NB4 (cell line): ENCODE data around the gene ABLIM2.

ENCODE experiments used
- DNase-seq: peaks from one replicate; pipeline ENCODE4 v3.0.0; 2010; ENCODE audit warnings: low read depth
- H3K4me3 ChIP-seq: one replicate; pipeline ENCODE4 v1.5.1; 2011; ENCODE audit warnings: mild to moderate bottlenecking, low read depth, low read length, moderate library complexity
- CTCF ChIP-seq: IDR thresholded peaks from one replicate; pipeline ENCODE4 v1.5.1; 2012; ENCODE audit warnings: low read depth, low read length
- MAX ChIP-seq: IDR thresholded peaks from 2 replicates; pipeline ENCODE4 v1.6.1; 2011; ENCODE audit warnings: low read depth, low read length
- MYC ChIP-seq: IDR thresholded peaks from 2 replicates; pipeline ENCODE4 v1.6.1; 2011; ENCODE audit warnings: low read depth, low read length
- POLR2A ChIP-seq: IDR thresholded peaks from 2 replicates; pipeline ENCODE4 v1.6.1; 2011; ENCODE audit warnings: mild to moderate bottlenecking; ENCODE audit not compliant: insufficient read length; ENCODE audit errors: extremely low read depth

ABLIM2 gene

GRCh38 chr4:8133897-8134563 lies 24.6 kb downstream of the ABLIM2 start:
- H3K4me3 ChIP-seq: no peak overlapping the region
- no peak for DNase-seq
- TF ChIP-seq MAX (no peak), POLR2A (no peak), MYC (no peak), CTCF (no peak)

- H3K4me3 ChIP-seq: no peak overlapping the region
- no peak for TF ChIP-seq MAX
- TF ChIP-seq POLR2A: no peak
- no peak for TF ChIP-seq CTCF
- no peak for TF ChIP-seq MYC
- DNase-seq: no peak
These were observed 25.5 kb downstream of the ABLIM2 start for GRCh38 chr4:8132947-8133705.

GRCh38 chr4:8132400-8132799 lies 26.2 kb downstream of the ABLIM2 start:
- DNase-seq: no peak
- no peak overlapping the region for H3K4me3 ChIP-seq
- TF ChIP-seq CTCF (no peak), MYC (no peak)

GRCh38 chr4:8131826-8132225 lies 26.8 kb downstream of the ABLIM2 start:
- no peak overlapping the region for H3K4me3 ChIP-seq
- no peak for TF ChIP-seq POLR2A
- no peak for TF ChIP-seq MAX
- TF ChIP-seq MYC: no peak
- no peak for TF ChIP-seq CTCF
- DNase-seq: no peak

GRCh38 chr4:8131210-8131609 lies 27.4 kb downstream of the ABLIM2 start:
- H3K4me3 ChIP-seq: no peak overlapping the region
- no peak for DNase-seq
- no peak for TF ChIP-seq MAX

- no peak overlapping the region for H3K4me3 ChIP-seq
- DNase-seq: no peak
- TF ChIP-seq CTCF: no peak
- no peak for TF ChIP-seq MYC
- TF ChIP-seq POLR2A: no peak
- TF ChIP-seq MAX: no peak
These were observed 28.1 kb downstream of the ABLIM2 start for GRCh38 chr4:8130346-8131066.
